Measurements from ENCODE around the gene PHLDA3.
A peak's percentile ranks its signal among the peaks of the same experiment; 100 is the strongest.

The PHLDA3 gene

DNA sequence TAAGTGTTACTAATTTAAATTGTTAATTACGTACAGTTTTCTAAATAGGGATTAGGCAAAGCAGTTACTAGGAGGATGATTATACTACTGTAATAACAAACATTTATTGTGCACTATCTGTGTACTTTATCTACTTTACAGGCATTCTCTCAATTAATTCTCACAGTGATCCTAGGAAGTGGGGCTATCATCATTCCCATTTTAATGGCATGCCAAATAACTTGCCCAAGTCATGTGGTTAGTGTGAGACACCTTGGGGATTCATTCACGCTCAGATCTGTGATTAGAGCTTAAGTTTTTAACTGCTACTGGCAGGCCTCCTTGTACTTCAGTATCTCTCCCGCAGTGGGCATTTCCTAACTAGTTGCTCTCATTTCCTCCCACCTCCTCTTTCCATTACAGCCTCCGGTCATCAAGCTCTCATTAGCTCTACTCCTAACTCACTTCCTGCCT, 11.5 kb downstream of the PHLDA3 start:
- Histone ChIP-seq H3K4me3 (no peak overlapping the region), H3K27me3 (no peaks in the 10 kb centered on the region), H4K20me1 (peaks cover 0 to 15% (median 0%) of the 10 kb centered on the region in 11 experiments; a peak in 2 of 22 replicates), H3K4me2 (peak overlapping the region; percentile 69 to 96 (median 79)), H3K9ac (0 out of 22 replicates have a peak overlapping the region, but pooled peaks of 1 of the 11 experiments have one; percentile 0), H3K9me3 (replicated peaks in 1 of 11) (no peaks in the 10 kb centered on the region; a peak in 1 of 22 replicates), H3K4me1 (peaks cover 79 to 98% (median 91%) of the 10 kb centered on the region in 10 experiments), H3K27ac (peak overlapping the region in 8 of 11 experiments; percentile 36 to 72 (median 62); a peak in 11 of 22 replicates), H3K36me3 (no peaks in the 10 kb centered on the region)
- TF ChIP-seq Cebpa-rat (IDR thresholded peaks at IDR 0.05): no peak

DNA sequence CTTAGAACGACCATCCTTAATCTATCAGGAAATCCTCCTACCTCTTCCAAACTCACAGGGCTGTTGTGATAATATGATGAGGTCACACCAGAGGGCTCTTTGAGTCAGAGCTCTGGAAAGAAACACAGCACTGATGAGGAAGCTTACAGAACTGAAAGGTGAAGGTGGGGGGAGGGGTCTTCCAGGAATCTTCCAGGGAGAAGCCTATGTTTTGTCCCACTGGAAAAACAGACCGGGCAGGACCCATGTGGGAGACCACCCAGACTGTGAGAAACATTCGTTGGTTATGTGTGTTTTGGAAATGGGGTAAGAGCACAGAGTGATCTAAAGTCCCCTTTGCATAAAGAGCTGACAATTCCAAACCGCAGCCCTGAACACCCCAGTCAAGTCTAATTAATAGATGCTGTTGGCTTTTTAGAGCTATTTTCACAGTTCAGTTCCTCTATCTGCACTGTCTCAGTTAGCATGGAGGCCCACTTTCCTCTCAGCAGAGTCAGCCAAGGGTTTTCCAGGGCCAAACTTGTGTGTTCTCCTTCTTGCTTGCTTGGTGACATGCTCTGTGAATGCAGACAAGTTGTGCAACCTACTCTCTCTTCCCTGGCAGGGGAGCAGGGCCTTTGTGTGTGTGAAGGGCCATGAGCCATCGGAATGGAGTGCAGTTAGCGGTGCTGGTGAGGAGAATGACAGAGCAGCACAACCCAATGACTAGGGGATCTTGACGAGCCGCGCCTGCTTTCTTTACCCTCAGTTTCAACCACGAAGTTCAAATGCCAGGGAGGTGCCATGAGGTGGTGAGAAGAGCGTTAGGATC, 12.3 kb downstream of the PHLDA3 start:
- Histone ChIP-seq H3K4me2 (peak overlapping the region; percentile 69 to 96 (median 79)), H3K27ac (peak overlapping the region in 10 of 11 experiments; percentile 36 to 72 (median 62); a peak in 21 of 22 replicates), H4K20me1 (peaks cover 0 to 7% (median 0%) of the 10 kb centered on the region in 11 experiments; a peak in 2 of 22 replicates), H3K4me3 (no peak overlapping the region), H3K36me3 (no peaks in the 10 kb centered on the region), H3K9ac (peak overlapping the region in 8 of 11 experiments; percentile 0 to 59 (median 37); a peak in 11 of 22 replicates), H3K27me3 (no peaks in the 10 kb centered on the region), H3K4me1 (peaks cover 86 to 100% (median 92%) of the 10 kb centered on the region in 10 experiments), H3K9me3 (replicated peaks in 1 of 11) (no peaks in the 10 kb centered on the region; a peak in 1 of 22 replicates)
- peak in 5 of 11 experiments; percentile 12 to 72 (median 52); a peak in 6 of 22 replicates for TF ChIP-seq Cebpa-rat (IDR thresholded peaks at IDR 0.05)

DNA sequence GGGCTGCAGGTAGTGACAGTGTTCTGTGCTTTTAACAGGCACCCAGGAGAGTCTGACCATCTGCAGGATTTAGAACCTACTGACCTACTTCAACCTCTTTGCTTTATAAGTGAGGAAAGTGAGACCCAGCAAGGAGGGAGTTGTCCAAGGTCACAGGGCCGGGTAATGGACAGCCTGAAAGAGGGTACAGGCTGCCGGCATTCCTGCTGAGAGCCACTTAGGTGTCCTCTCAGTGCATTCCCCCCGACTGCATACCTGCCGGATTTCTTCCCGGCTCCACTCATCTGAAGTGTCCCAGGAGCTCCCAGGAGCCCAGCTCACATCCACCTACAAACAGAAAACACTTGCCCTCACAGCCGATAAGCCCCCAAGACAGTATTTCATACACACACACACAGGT, 13.9 kb downstream of the PHLDA3 start:
- H3K27me3 ChIP-seq: no peaks in the 10 kb centered on the region
- H3K9me3 ChIP-seq (replicated peaks in 1 of 11): no peaks in the 10 kb centered on the region; a peak in 1 of 22 replicates
- H3K4me2 ChIP-seq: peak overlapping the region; percentile 69 to 96 (median 82); a peak in 21 of 22 replicates
- H3K27ac ChIP-seq: peak overlapping the region in 4 of 11 experiments; percentile 6 to 70 (median 46); a peak in 3 of 22 replicates
- H4K20me1 ChIP-seq: no peaks in the 10 kb centered on the region
- no peak for TF ChIP-seq Cebpa-rat (IDR thresholded peaks at IDR 0.05)
- no peaks in the 10 kb centered on the region for H3K36me3 ChIP-seq
- no peak overlapping the region for H3K4me3 ChIP-seq
- H3K9ac ChIP-seq: no peak overlapping the region
- peaks cover 87 to 100% (median 92%) of the 10 kb centered on the region in 10 experiments for H3K4me1 ChIP-seq

DNA sequence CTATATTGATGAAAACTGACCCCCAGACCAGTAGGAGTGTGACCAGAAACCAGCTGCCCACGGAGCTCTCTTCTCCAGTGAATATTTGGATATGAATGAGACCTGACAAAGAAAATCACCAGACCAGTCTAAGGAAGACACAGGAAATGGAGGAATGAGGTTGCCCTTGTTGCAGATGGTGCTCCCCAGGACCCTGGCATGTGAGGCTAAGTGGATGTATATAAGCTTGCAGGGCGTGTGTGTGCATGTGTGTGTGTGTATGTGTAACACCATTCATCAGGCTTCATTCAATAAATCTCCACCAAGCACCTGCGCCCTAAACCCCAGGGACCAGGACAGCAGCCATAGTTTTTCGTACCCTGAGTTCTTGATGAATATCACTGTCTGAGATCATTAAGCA, 14.4 kb downstream of the PHLDA3 start:
- Histone ChIP-seq H3K4me2 (peak overlapping the region; percentile 69 to 96 (median 82)), H4K20me1 (no peaks in the 10 kb centered on the region), H3K27me3 (no peaks in the 10 kb centered on the region), H3K36me3 (no peaks in the 10 kb centered on the region), H3K4me3 (no peak overlapping the region), H3K9ac (peak overlapping the region in 1 of 11 experiments; percentile 3; a peak in 1 of 22 replicates), H3K4me1 (peaks cover 87 to 97% (median 92%) of the 10 kb centered on the region in 10 experiments), H3K27ac (peak overlapping the region in 9 of 11 experiments; percentile 33 to 70 (median 47); a peak in 16 of 22 replicates), H3K9me3 (replicated peaks in 1 of 11) (no peaks in the 10 kb centered on the region; a peak in 1 of 22 replicates)
- TF ChIP-seq Cebpa-rat (IDR thresholded peaks at IDR 0.05): no peak

DNA sequence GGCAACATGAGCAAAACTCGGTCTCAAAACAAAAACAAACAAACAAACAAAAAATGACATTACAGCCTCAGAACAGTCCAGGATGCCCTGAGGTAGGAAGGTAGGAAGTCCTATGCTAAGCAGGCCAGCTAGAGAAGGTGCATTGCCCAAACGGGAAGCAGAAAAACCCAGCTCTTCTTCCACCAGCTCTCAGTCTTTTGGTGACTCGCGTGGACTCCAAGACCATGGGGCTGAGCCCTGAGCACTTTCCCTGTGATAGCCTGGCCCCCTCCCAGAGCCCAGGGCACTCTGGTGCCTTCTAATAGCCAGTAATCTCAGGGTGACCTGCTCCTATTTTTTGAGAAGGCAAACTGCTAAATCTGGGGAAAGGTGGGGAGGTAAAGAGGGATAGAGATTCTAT, 16.1 kb downstream of the PHLDA3 start:
- no peaks in the 10 kb centered on the region; a peak in 1 of 22 replicates for H3K9me3 ChIP-seq (replicated peaks in 1 of 11)
- H4K20me1 ChIP-seq: no peaks in the 10 kb centered on the region
- peak overlapping the region in 9 of 11 experiments; percentile 4 to 70 (median 56); a peak in 11 of 22 replicates for H3K27ac ChIP-seq
- TF ChIP-seq Cebpa-rat (IDR thresholded peaks at IDR 0.05): no peak
- no peak overlapping the region for H3K4me3 ChIP-seq
- H3K4me1 ChIP-seq: peaks cover 91 to 100% (median 98%) of the 10 kb centered on the region in 10 experiments
- 0 out of 22 replicates have a peak overlapping the region, but pooled peaks of 1 of the 11 experiments have one; percentile 13 for H3K9ac ChIP-seq
- peak overlapping the region; percentile 69 to 96 (median 82); a peak in 18 of 22 replicates for H3K4me2 ChIP-seq
- H3K36me3 ChIP-seq: no peaks in the 10 kb centered on the region
- no peaks in the 10 kb centered on the region for H3K27me3 ChIP-seq

DNA sequence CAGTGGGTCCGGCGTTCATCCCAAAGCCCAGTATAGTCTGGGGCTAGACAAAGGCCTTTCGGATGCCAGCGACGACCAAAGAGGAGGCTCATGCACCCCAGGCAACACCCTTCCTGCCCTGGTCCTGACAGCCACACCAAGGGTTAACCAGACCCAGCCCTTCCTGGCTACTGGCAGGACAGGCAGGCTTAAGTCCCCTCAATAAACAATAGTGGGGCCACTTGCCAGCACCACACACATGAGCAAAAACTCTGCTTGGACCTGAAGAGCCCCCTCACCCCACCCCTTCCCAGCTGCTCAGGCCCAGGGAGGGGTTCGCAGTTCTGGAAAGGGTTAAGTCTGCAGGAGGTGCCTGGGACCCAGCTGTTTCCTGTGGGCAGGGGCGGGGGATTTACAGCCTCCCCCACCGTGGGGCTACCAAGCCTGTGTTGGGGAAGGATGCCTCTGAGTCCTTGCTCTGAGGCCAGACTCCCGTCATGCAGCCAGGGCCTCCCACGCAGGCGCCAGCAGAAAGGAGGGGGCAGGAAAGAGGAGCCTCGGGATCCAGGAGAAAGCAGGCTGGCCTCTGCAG, 18.2 kb downstream of the PHLDA3 start:
- Histone ChIP-seq H3K27me3 (no peaks in the 10 kb centered on the region), H3K27ac (peak overlapping the region in 10 of 11 experiments; percentile 31 to 75 (median 63); a peak in 17 of 22 replicates), H3K9ac (peak overlapping the region in 10 of 11 experiments; percentile 19 to 64 (median 52); a peak in 17 of 22 replicates), H3K4me1 (peaks cover 76 to 83% (median 81%) of the 10 kb centered on the region in 10 experiments), H3K36me3 (no peaks in the 10 kb centered on the region), H4K20me1 (no peaks in the 10 kb centered on the region), H3K4me3 (peak overlapping the region in 6 of 10 experiments; percentile 2 to 39 (median 20); a peak in 6 of 20 replicates), H3K4me2 (peak overlapping the region; percentile 78 to 96 (median 87)), H3K9me3 (replicated peaks in 1 of 11) (no peaks in the 10 kb centered on the region; a peak in 1 of 22 replicates)
- TF ChIP-seq Cebpa-rat (IDR thresholded peaks at IDR 0.05): no peak

DNA sequence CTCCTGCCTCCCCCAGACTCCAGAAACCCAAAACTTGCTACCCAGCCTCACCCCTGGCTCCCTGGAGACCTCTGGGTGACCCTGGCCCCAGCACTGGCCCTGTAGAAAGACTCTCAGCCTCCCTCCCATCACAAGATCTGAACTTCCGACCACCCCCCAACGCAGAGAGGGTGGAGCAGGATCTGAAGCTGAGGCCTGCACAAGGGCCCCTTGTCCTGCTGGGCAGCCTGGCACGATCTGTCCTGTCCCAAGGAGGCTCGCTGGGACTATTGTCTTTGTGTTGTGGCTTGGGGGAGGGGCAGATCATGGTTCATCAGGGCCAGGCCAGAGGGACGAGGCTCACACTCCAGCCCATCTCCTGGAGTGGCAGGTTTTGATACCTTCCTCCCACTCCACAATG, 20.0 kb downstream of the PHLDA3 start:
- peaks cover 58 to 73% (median 65%) of the 10 kb centered on the region in 10 experiments for H3K4me1 ChIP-seq
- no peak for TF ChIP-seq Cebpa-rat (IDR thresholded peaks at IDR 0.05)
- peak overlapping the region in 3 of 11 experiments; percentile 8 to 18 (median 17); a peak in 3 of 22 replicates for H3K27ac ChIP-seq
- no peaks in the 10 kb centered on the region for H3K27me3 ChIP-seq
- no peaks in the 10 kb centered on the region; a peak in 1 of 22 replicates for H3K9me3 ChIP-seq (replicated peaks in 1 of 11)
- H4K20me1 ChIP-seq: no peaks in the 10 kb centered on the region
- H3K36me3 ChIP-seq: no peaks in the 10 kb centered on the region
- H3K4me3 ChIP-seq: no peak overlapping the region
- H3K4me2 ChIP-seq: peak overlapping the region; percentile 22 to 93 (median 45); a peak in 14 of 22 replicates
- 0 out of 22 replicates have a peak overlapping the region, but pooled peaks of 2 of the 11 experiments have one; percentile 10 to 14 for H3K9ac ChIP-seq

Measured in BLaER1 treated with 17β-estradiol and CSF1 and Interleukin-3, amounts not matched to agents 10 nM and 100 nM (cell line).